PC-9 (cell line): ENCODE results near the gene KRT6C. TPM values are rescaled to one million over a fixed set of nuclear protein-coding genes. Genes with fewer than 3 reads are reported as not detected.

Source experiments
- BruUV-seq: library from RNA; stranded (reverse); fragments of 400-500 nt; replicated peaks from 2 replicates; lab custom pipeline; 2021; lab: Mats Ljungman, UMichigan
- CTCF ChIA-PET: fragments of 300-600 bp; sonication (Branson Sonifier 250); formaldehyde crosslinking; loops from one replicate; lab custom pipeline; 2022; ENCODE audit warnings: antibody characterized with exemption; lab: Charles Lee
- POLR2A ChIA-PET: fragments of 300-600 bp; sonication (Branson Sonifier 250); formaldehyde crosslinking; loops from one replicate; lab custom pipeline; 2022; ENCODE audit warnings: antibody characterized with exemption; ENCODE audit not compliant: unreplicated experiment; lab: Charles Lee
- DNase-seq, 2 experiments: peaks; one replicate each; pipeline versions ENCODE4 v3.0.0 to v3.0.0-alpha.2; 2015 to 2022; ENCODE audit warnings: mixed read lengths in 1 of 2
- H2AFZ ChIP-seq: fragments of 200-600 bp; sonication (generic); 2 replicates; pipeline ENCODE4 v1.8.1; 2017; ENCODE audit warnings: antibody characterized with exemption
- H3F3A ChIP-seq: fragments of 200-600 bp; sonication (generic); 2 replicates; pipeline ENCODE4 v1.8.1; 2017; ENCODE audit warnings: antibody characterized with exemption, mild to moderate bottlenecking, low read depth; ENCODE audit not compliant: insufficient read depth
- H3K27ac ChIP-seq: fragments of 200-600 bp; sonication (generic); 2 replicates; pipeline ENCODE4 v1.6.1; 2016; ENCODE audit warnings: mixed run types
- H3K27me3 ChIP-seq: fragments of 200-600 bp; sonication (generic); 2 replicates; pipeline ENCODE4 v1.6.1; 2016; ENCODE audit warnings: low read depth, mixed run types; ENCODE audit not compliant: insufficient read depth
- H3K36me3 ChIP-seq: fragments of 200-600 bp; sonication (generic); 2 replicates; pipeline ENCODE4 v1.6.1; 2016; ENCODE audit warnings: low read depth, mixed run types
- H3K4me1 ChIP-seq: fragments of 200-600 bp; sonication (generic); replicated peaks from 2 replicates; pipeline ENCODE4 v1.6.1; 2016; ENCODE audit warnings: mixed run types; ENCODE audit not compliant: insufficient read depth
- H3K4me2 ChIP-seq: fragments of 200-600 bp; sonication (generic); 2 replicates; pipeline ENCODE4 v1.6.1; 2017; ENCODE audit warnings: mixed run types
- H3K4me3 ChIP-seq: fragments of 200-600 bp; sonication (generic); 2 replicates; pipeline ENCODE4 v1.6.1; 2016; ENCODE audit warnings: mixed run types
- H3K79me2 ChIP-seq: fragments of 200-600 bp; sonication (generic); 2 replicates; pipeline ENCODE4 v1.6.1; 2017; ENCODE audit warnings: low read depth, mixed run types
- H3K9me2 ChIP-seq: fragments of 200-600 bp; sonication (generic); 2 replicates; pipeline ENCODE4 v1.8.1; 2017; ENCODE audit warnings: mild to moderate bottlenecking; ENCODE audit not compliant: insufficient read depth
- H3K9me3 ChIP-seq: fragments of 200-600 bp; sonication (generic); 2 replicates; pipeline ENCODE4 v1.8.1; 2016; ENCODE audit warnings: low read depth; ENCODE audit not compliant: insufficient read depth
- H4K20me1 ChIP-seq: fragments of 200-600 bp; sonication (generic); 2 replicates; pipeline ENCODE4 v1.8.1; 2017; ENCODE audit not compliant: insufficient read depth
- EZH2 ChIP-seq: fragments of 200-600 bp; sonication (generic); IDR thresholded peaks from 2 replicates; pipeline ENCODE4 v1.8.0; 2017; ENCODE audit warnings: antibody characterized with exemption, low read depth
- intact Hi-C: fragments of 100-400 bp; cut with micrococcal nuclease; formaldehyde crosslinking; loops from one replicate; pipeline ENCODE4 v1.10.0; 2022; ENCODE audit not compliant: unreplicated experiment
- total RNA-seq: library from RNA; stranded (reverse); gene quantifications from 2 replicates; pipeline ENCODE4 v1.2.3, GENCODE V29; 2021
- TF ChIP-seq, protein P1 (sequence below): fragments of 200-600 bp; sonication (generic); conservative IDR thresholded peaks from 2 replicates; pipeline ENCODE4 v1.6.1; 2017; ENCODE audit warnings: mixed run types, antibody characterized with exemption, mild to moderate bottlenecking, moderate library complexity

Gene KRT6C
- total RNA-seq, 1 experiment from 2014 or later: not detected

DNA sequence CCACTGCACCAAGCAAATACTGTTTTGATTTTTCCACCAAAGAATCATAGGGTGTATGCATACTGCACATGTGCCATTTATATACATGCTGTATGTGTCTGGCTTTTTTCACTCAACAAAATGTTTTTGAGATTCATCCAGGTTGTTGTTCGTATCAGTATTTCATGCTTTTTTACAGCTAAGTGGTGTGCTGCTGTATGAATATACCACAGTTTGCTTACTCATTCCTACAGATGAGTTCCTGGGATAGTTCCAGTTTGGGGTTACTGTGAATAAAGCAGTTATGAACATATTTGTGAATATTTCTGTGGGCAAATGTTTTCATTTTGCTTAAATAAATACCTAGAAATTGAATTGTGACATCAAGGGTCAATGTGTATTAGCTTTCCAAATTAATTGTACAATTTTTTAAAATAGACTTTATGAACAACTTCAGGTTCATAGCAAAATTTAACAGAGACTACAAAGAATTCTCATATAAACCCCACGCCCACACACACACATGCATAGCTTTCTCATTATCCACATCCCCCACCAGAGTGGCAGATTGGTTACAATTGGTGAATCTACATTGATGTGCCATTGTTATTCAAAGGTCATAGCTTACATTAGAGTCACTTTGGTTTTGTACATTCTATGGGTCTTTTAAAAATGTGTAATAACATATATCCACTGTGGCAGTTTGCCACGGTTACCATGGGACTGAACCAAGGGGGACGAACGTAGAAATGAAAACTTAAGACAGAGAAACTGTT, 26.4 kb upstream of the KRT6C start:
- Histone ChIP-seq H3K9me3 (0 out of 2 replicates have a peak, but pooled peaks cover 3% of the 10 kb centered on the region), H3K4me2 (no peak overlapping the region), H2AFZ (no peak overlapping the region), H4K20me1 (no peaks in the 10 kb centered on the region), H3K79me2 (no peaks in the 10 kb centered on the region), H3K36me3 (no peaks in the 10 kb centered on the region), H3K27me3 (no peaks in the 10 kb centered on the region), H3K27ac (no peak overlapping the region), H3K4me3 (no peak overlapping the region), H3K4me1 (peaks cover 23% of the 10 kb centered on the region), H3K9me2 (no peaks in the 10 kb centered on the region), H3F3A (peaks cover 13% of the 10 kb centered on the region; the same call in 1 of the 2 replicates)
- TF ChIP-seq, protein P1, sequence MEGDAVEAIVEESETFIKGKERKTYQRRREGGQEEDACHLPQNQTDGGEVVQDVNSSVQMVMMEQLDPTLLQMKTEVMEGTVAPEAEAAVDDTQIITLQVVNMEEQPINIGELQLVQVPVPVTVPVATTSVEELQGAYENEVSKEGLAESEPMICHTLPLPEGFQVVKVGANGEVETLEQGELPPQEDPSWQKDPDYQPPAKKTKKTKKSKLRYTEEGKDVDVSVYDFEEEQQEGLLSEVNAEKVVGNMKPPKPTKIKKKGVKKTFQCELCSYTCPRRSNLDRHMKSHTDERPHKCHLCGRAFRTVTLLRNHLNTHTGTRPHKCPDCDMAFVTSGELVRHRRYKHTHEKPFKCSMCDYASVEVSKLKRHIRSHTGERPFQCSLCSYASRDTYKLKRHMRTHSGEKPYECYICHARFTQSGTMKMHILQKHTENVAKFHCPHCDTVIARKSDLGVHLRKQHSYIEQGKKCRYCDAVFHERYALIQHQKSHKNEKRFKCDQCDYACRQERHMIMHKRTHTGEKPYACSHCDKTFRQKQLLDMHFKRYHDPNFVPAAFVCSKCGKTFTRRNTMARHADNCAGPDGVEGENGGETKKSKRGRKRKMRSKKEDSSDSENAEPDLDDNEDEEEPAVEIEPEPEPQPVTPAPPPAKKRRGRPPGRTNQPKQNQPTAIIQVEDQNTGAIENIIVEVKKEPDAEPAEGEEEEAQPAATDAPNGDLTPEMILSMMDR: no peak
- no peak for TF ChIP-seq EZH2
- no peak for DNase-seq
- intact Hi-C loops: no loop called here
- CTCF ChIA-PET: interaction anchor here (0.6 kb wide), 1 partner anchor 511 kb away, joined by 3 read pairs; no protein-coding TSS in a partner anchor
- BruUV-seq: no TSS peak
- POLR2A ChIA-PET: no interaction called here

GRCh38 chr12:52498946-52499345, 25.3 kb upstream of the KRT6C start:
- Histone ChIP-seq H3K27me3 (no peaks in the 10 kb centered on the region), H3K4me3 (no peak overlapping the region), H3K4me2 (no peak overlapping the region), H3K79me2 (no peaks in the 10 kb centered on the region), H3K36me3 (no peaks in the 10 kb centered on the region), H3K9me2 (no peaks in the 10 kb centered on the region), H4K20me1 (no peaks in the 10 kb centered on the region), H3K9me3 (0 out of 2 replicates have a peak, but pooled peaks cover 3% of the 10 kb centered on the region), H3F3A (peaks cover 13% of the 10 kb centered on the region; the same call in 1 of the 2 replicates), H3K4me1 (peaks cover 33% of the 10 kb centered on the region), H2AFZ (no peak overlapping the region), H3K27ac (no peak overlapping the region)
- BruUV-seq: no TSS peak
- POLR2A ChIA-PET: no interaction called here
- CTCF ChIA-PET: no interaction called here
- DNase-seq: no peak
- TF ChIP-seq, protein P1: no peak
- TF ChIP-seq EZH2: no peak
- intact Hi-C loops: no loop called here

DNA sequence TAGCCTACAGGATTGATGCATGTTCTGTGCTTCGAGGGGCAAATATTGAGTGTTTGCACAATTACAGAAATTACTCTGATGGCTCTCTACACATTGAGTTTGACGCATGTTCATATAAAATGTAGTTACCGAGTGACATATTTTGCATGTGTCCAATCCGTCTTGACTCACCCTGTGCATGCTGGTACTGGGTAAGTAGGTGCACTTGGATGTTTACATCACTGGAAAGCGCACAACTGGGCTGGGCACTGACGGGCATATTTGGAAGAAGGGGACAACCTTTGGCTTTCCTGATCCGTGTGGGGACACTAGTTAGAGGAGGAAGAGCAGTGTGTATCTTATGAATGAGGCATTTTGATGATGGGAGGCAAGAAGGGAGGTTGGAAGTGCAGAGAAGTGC, 24.4 kb upstream of the KRT6C start:
- Histone ChIP-seq H3K27me3 (no peaks in the 10 kb centered on the region), H3K4me2 (no peak overlapping the region), H3K79me2 (no peaks in the 10 kb centered on the region), H3K36me3 (no peaks in the 10 kb centered on the region), H2AFZ (no peak overlapping the region), H4K20me1 (no peaks in the 10 kb centered on the region), H3K27ac (no peak overlapping the region), H3K9me3 (0 out of 2 replicates have a peak, but pooled peaks cover 3% of the 10 kb centered on the region), H3K9me2 (no peaks in the 10 kb centered on the region), H3K4me3 (no peak overlapping the region), H3F3A (peaks cover 20% of the 10 kb centered on the region; the same call in 1 of the 2 replicates), H3K4me1 (peaks cover 41% of the 10 kb centered on the region)
- DNase-seq: no peak
- TF ChIP-seq, protein P1: no peak
- no peak for TF ChIP-seq EZH2
- intact Hi-C loops: no loop called here
- POLR2A ChIA-PET: no interaction called here
- no TSS peak for BruUV-seq
- CTCF ChIA-PET: no interaction called here
